Limb (tissue), 2 donors: Measurements from ENCODE around the gene ACTN1.
A peak's percentile ranks its signal among the peaks of the same experiment; 100 is the strongest.
"Not testable (repeated sequence)": the region's sequence is repeated elsewhere in the genome, so short reads cannot be mapped to it uniquely, and the experiment has no call there.

Experiments
- DNase-seq, 2 donors: peaks; one replicate each; pipeline ENCODE4 v3.0.0-alpha.2; 2016; ENCODE audit errors: extremely low spot score in 2 of 2

Gene ACTN1

GRCh38 chr14:68866991-68867533 lies 112.0 kb downstream of the ACTN1 start:
- no peak for DNase-seq

- DNase-seq: no peak
These were observed 113.6 kb downstream of the ACTN1 start for GRCh38 chr14:68865542-68865941.

GRCh38 chr14:68864361-68864750 lies 114.7 kb downstream of the ACTN1 start:
- no peak for DNase-seq

GRCh38 chr14:68863610-68864360 lies 115.3 kb downstream of the ACTN1 start:
- DNase-seq: no peak

GRCh38 chr14:68862954-68863594 lies 116.0 kb downstream of the ACTN1 start:
- DNase-seq: peak; percentile 78 to 89

- no peak for DNase-seq
These were observed 118.3 kb downstream of the ACTN1 start for GRCh38 chr14:68860771-68861170.

- no peak for DNase-seq
These were observed 121.5 kb downstream of the ACTN1 start for GRCh38 chr14:68857516-68858070.

- peak in 1 of 2 donors; percentile 28 for DNase-seq
These were observed 122.5 kb downstream of the ACTN1 start for GRCh38 chr14:68856572-68856971.

- no peak for DNase-seq
These were observed 124.7 kb downstream of the ACTN1 start for GRCh38 chr14:68854421-68854820.

GRCh38 chr14:68853749-68854148 lies 125.4 kb downstream of the ACTN1 start:
- no peak for DNase-seq

- DNase-seq: not testable (repeated sequence)
These were observed 126.6 kb downstream of the ACTN1 start for GRCh38 chr14:68852493-68852892.

GRCh38 chr14:68851078-68851477 lies 128.0 kb downstream of the ACTN1 start:
- no peak for DNase-seq

GRCh38 chr14:68849416-68849815 lies 129.7 kb downstream of the ACTN1 start:
- no peak for DNase-seq

- no peak for DNase-seq
These were observed 130.8 kb downstream of the ACTN1 start for GRCh38 chr14:68848253-68848652.

- not testable (repeated sequence) for DNase-seq
These were observed 131.5 kb downstream of the ACTN1 start for GRCh38 chr14:68847640-68848039.

GRCh38 chr14:68846466-68846865 lies 132.6 kb downstream of the ACTN1 start:
- DNase-seq: no peak

GRCh38 chr14:68844210-68844545 lies 134.9 kb downstream of the ACTN1 start:
- DNase-seq: no peak

GRCh38 chr14:68843471-68844209 lies 135.5 kb downstream of the ACTN1 start:
- peak; percentile 89 to 90 for DNase-seq

- DNase-seq: no peak
These were observed 136.8 kb downstream of the ACTN1 start for GRCh38 chr14:68842298-68842697.

GRCh38 chr14:68841016-68841809 lies 137.9 kb downstream of the ACTN1 start:
- no peak for DNase-seq

- DNase-seq: no peak
These were observed 138.6 kb downstream of the ACTN1 start for GRCh38 chr14:68840454-68840853.
